Globus pallidus (tissue), 1 donor: ENCODE measurements around the gene IDH2.
"Not testable (repeated sequence)": the region's sequence is repeated elsewhere in the genome, so short reads cannot be mapped to it uniquely, and the experiment has no call there.

ENCODE experiments used
- DNase-seq: peaks from one replicate; pipeline ENCODE4 v3.0.0-alpha.2; 2015; ENCODE audit warnings: low spot score

IDH2 gene

DNA sequence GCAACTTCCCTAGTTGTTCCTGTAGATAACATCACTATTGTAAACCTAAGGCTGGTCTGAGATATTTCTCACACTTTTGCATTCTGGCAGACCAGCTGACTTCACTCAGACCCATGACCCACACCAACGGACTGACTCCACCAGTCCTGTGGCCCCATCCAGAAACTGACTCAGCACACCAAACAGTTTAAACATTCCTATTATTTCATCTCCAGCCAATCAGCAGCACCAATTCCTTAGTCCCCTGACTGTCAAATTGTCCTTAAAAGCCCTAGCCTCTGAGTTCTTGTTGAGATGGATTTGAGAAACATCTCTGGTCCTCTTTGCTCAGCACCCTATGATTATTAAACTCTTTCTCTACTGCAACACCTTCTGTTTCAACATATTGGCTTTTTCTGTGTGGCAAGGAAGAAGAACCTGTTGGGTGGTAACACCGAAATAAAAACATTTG lies 12.2 kb upstream of the IDH2 start:
- DNase-seq = no peak

DNA sequence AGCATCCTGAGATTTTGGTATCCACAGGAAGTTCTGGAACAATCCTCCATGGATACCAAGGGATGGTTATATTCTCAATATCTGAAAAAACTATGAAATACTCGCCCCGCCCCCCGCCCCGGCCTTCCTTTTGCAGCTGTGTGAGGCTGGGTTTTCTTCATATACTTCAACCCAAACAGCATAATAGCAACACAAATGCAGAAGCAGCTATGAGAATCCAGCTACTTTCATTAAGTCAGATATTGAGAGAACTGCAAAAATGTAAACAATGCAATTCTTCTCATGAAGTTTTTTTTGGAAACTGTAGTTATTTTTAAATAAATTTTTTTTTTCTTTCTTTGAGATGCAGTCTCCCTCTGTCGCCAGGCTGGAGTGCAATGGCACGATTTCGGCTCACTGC lies 10.9 kb upstream of the IDH2 start:
- DNase-seq = no peak

DNA sequence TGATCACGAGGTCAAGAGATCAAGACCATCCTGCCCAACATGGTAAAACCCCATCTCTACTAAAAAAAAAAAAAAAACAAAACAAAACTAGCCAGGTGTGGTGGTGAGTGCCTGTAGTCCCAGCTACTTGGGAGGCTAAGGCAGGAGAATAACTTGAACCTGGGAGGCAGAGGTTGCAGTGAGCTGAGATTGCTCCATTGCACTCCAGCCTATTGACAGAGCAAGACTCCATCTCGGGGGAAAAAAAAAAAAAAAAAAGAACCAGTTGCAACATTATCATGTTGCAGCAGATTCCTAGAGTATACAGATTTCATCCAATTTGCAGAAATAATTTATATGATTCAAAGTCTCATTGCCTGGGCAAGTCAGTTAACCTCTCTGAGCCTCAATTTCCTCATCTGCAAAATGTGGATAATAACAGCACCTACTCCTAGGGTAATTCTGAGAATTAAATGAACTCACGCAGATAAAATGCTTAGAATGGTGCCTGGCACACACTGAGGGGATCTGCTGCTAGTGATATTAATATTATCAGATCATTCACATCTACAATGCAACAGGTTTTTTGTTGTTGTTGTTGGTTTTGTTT lies 7.0 kb upstream of the IDH2 start:
- DNase-seq = not testable (repeated sequence)

DNA sequence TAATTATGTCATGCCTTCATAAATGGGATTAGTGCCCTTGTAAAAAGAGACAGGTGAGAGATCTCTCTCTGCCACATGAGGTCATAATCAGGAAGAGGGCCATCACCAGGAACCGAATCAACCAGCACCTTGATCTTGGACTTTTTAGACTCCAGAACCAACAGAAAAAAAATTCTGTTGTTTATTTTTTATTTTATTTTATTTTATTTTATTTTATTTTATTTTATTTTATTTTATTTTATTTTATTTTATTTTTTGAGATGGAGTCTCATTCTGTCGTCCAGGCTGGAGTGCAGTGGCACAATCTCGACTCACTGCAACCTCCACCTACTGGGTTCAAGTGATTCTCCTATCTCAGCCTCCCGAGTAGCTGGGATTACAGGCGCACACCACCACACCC lies 5.8 kb upstream of the IDH2 start:
- not testable (repeated sequence) for DNase-seq

DNA sequence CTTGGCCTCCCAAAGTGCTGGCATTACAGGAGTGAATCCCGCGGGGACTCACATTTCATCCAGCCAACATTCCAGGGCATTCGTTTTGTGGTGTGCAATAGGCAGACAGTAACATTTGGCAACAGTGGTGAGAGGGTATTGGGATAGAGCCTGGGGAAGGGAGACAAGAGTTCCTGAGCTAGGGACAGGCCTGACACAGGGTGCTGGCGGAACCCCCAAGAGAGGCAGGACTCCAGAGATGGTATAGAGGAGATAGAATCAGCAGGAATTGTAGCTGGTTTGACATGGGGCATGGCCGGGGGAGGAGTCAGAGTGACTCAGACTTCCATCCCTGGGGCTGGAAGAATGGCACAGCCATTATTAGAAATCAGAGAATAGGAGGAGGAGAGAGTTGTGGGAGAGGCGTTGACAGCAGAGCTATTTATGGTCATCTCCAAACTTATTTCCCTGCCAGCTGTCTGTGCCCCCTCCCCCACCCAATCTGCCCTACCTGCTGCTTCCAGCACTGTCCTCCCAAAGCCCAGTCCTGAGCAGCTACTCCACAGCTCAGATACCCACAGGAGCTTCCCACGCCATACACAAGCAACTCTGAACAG lies 4.4 kb upstream of the IDH2 start:
- no peak for DNase-seq

DNA sequence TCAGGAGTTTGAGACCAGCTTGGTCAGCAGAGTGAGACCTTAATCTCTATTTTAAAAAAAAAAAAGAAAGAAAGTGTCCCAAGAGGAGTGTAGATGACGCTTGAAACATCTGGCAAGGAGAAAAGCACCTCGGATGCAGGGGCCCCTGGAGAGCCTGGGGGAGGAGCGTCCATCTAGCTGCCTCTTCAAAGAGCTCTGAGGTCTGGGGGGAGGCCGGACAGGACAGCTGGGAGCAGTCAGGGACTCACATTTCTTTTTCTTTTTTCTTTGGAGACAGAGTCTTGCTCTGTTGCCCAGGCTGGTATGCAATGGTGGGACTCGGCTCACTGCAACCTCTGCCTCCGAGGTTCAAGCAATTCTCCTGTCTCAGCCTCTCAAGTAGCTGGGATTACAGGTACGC lies 3.3 kb upstream of the IDH2 start:
- DNase-seq = no peak

DNA sequence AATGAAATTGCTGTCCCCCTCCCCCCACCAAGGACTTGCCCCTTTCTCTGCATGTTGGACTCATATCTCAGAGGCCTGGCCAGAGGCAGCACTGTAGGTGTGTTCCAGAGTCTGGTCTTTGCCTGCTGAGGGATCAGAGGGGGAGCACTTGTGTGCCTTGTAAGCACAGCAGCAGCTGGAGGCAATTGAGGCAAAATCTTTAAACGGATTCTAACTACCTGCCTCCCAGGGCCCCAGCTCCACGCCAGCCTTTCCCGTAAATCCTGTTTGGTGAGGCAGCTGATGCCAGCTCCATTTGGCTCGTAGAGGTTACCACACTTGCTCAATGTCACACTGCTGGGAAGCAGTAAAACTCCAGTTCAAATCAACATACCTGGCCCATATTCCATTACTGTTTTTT lies 2.3 kb upstream of the IDH2 start:
- no peak for DNase-seq

DNA sequence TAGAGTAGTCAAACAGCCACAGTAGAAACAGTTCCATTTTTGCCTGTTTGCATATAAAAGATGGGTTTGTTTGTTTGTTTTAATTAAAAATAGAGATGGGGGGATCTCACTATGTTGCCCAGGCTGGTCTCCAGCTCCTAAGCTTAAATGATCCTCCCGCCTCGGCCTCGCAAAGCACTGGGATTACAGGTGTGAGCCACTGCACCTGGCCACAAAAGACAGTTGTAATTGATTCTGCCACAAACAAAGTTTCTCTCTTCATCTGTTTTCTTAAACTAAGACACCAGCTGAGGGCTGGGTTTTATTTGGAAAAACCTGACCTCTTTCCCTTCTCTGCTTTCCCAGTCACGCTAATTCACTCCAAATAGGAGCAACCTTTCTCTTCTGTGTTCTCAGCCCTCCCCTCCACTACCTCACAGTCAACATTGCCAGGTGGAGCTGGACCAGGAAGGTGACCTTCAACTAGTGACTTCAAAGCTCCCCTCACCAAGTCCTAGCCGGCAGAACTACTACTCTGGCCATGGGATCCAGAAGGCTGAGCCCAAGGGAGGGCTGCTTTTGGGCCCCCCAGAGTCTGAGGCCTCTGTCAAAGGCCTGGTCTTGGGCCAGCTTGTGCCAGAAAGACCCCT lies 1.5 kb upstream of the IDH2 start:
- no peak for DNase-seq

DNA sequence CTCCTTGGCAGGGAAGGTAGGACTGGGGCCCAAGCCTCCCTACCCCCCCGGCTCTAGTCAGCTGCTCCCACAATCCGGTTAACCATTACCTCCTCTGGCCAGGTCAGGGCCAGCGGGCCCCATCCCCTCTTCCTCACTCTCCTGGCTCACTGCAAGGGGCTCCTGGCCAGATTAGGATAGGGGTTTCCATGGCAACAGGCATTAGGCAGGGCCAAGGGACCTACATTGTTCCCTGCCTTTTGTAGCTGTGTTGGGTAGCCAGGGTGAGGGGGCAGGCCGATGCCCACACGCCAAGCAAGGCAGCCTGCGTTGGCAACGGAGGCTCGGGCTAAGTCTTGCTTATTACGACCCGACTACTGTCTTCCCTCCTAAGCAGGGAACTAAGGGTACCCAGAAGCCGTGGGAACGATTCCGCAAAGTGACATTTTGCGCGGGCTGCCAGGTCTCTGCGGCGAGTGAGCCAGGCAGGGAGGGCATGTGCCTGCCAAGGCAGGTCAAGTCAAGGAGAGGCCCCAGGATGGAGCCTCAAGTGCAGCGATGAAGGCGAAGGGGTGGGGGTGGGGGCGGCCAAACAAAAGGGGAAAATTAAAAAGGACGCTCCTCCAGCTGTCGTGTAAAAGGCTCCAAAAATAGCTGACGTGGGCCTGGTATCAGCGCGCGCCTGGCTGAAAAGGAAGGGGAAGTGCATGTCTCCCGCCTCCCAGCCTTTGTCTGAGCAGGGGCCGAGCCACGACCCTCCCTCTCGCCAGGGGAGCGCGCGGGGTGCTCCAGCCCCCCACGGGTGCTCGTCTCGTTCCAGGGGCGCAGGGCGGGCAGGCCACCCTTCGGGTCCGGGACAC lies 919 bp downstream of the IDH2 start:
- peak; percentile 83 for DNase-seq

DNA sequence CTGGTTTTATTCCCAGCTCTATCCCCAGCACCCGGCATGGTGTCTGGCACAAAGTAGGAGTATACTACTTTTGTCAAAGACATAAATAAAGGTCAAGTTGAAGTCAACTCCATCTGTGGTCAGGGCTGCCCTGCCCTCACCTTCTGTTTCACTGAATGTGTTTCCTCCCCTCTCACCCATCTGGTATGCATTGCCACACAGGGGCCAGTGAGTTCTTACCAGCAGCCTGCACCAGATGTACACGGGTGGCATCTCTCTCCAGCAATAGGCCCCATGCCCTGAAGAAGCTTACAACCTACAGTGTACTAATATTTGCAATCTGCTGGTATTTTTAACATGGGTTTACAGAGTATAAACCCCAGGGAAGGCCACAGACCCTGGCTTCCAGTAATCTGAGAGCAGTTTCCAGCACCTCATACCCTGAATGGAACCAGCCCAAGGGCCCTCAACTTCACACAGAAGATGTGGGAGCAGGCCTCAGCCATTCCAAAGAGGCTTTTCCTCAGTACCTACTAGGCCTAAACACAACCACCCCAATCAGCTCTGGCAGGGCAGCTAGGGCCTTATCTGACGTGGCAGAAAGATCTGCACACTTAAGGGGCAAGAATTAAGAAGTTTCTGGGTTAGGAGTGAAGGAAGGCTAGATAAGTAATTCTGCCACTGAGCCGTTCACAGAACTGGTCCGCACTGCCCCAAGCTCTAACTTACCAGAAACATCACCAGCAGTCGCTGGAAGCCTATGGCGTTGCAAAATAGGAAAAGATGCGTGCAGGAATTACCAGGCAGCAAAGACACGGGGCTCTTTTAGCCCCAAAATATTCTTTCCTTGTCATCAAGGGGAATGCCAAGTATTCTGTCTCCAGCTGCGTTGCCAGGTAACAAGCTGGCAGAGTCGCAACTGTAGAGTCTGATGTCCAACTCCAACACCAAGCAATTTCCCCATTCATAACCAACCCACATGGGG lies 2.1 kb downstream of the IDH2 start:
- DNase-seq = peak; percentile 75

DNA sequence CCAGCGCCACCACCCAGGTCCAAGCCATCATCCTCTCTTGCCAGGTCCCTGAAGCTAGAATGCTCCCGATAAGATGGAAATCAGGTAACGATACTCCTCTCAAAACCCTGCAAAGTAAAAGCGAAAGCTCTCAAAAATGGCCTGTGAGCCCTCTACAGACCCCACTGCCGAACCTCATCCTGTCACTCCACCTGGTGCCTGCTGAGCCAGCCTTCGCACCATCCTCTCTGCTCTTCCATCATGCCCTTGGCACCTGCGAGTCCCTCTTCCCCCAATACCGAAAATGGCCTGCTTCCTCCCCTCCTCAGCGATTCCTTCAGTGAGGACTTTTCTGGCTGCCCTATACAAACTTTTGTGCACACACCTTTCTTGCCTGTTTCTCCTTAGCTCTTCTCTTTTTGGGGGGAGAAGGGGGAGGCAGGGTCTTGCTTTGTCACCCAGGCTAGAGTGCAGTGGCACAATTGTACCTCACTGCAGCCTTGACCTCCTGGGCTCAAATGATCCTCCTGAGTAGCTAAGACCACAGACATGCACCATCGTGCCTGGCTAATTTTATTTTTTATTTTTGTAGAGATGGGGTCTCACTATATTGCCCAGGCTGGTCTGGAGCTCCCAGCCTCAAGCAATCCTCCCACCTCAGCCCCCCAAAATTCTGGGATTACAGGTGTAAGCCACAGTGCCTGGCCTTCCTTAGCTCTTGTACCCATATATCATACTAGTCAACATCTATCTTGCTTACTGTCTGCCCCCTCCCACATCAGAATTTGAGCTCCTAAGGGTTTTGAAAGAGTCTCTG lies 3.0 kb downstream of the IDH2 start:
- DNase-seq = no peak

DNA sequence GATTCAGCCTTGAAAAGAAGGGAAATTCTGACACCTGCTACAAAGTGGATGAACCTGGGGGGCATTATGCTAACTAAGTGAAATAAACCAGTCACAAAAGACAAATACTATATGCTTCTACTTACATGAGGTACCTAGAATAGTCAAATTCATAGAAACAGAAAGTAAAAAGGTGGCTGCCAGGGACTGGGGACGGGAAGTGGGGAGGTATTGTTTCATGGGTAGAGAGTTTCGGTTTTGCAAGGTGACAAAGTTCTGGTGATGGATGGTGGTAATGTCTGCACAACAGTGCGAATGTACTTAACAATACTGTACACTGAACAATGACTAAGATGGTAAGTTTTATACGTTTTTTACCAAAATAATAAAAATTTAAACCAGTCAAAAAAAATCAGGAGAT lies 4.8 kb downstream of the IDH2 start:
- no peak for DNase-seq

DNA sequence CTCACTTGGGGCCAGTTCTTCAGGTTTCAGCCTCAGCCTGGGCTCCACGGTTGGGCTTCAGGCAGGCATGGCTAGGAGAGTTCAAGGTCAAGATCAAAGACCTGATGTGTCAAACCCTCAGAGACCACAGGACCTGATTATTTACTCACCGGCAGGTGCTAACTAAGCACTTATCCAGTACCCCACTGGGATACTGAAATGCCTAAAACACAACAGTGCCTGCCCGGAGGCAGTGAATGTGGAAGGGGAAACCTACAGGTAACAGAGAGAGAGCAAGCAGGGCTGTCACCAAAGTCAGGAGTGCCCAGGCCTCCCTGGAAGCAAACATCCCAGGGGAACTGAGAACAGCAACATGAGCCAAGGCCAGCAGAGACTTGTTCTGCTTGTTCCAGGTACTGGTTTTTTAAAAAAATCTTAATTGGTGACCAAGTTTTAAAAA lies 6.7 kb downstream of the IDH2 start:
- DNase-seq = no peak

DNA sequence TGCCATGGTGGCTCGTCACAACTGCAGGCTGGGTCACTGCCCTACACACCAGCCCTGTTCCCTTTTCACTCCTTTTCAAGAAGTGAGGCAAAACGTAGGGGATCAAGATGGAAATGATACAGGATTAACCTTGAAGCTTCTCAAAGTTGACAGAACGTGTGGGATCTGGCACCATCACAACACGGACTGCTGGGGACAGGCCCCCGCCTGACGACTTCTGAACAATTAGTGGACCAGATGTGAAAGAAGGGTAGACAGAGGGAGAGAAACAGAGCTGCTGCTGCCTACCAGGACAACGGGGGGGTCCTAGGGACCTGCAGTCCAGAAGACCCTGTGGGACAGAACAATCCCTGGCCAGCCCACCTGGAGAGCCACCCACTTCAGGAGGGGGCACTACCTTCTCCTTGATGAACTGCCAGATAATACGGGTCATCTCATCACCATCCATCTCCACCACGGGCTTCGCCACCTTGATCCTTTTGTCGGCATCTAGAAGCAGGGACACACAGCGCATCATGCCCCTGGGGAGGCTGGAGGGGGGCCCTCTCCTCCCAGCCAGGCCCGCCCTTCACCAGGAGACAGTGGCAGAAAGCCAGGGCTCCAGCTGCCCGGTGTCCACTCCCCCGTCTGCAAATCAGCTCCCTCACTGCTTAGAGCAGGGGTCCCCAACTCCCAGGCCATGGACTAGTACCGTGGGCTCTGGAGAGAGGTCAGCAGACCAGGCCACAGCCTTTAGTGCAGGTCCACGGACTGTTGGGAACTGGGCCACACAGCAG lies 10.9 kb downstream of the IDH2 start:
- DNase-seq = no peak

DNA sequence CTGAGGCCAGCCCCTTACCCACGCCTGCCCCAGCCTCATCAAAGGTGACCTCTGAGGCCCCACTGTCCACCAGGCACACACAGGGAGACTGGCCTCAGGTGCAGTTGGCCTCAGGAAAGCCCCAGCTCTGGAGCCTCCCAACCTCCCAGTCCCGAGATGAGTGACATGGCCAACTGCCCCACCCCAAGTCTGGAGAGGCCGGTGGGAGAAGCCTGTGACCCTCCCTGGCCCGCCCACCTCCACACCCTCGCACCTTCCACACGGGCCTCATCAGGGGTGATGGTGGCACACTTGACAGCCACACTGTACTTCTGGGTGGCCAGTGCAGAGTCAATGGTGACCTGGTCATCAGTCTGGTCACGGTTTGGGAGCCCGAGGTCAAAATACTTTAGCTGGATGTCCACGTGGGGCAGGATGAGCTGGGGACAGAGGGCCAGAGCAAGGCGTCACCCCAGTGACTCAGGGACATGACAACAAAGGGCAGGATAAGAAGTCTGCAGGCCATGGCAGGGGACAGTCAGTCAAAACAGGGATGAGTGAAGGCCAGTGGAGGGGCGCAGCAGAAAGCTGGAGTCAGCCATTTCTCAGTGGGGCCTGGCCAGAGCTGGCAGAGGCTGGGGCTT lies 11.9 kb downstream of the IDH2 start:
- no peak for DNase-seq

DNA sequence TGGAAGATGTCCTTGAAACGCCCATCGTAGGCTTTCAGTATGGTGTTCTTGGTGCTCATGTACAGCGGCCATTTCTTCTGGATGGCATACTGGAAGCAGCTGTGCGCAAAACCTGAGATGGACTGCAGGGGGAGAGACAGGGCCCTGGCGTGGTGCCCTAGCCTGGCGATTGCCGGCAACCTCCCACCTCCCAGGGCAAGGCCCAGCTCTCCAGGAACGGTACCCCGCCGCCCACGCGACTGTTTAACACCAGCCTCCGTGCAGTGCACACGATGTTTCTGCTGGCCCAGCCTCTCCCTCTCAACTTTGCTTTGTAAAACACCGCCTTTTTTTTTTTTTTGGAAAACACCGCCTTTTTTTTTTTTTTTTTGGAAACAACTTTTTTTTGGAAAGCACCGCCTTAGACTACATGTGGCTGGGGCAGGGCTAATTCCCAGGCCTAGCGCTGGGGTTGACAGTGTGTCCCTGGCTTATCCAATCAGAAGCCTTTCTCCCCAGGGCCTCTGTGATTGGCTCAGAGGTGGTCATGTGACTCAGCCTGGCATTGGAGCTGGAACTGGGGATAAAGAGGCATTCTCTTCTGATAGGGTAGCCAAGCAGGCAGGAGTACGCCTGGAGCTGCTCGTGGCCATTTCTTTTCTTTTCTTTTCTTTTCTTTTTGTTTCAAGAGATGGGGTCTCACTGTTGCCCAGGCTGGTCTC lies 14.7 kb downstream of the IDH2 start:
- no peak for DNase-seq

DNA sequence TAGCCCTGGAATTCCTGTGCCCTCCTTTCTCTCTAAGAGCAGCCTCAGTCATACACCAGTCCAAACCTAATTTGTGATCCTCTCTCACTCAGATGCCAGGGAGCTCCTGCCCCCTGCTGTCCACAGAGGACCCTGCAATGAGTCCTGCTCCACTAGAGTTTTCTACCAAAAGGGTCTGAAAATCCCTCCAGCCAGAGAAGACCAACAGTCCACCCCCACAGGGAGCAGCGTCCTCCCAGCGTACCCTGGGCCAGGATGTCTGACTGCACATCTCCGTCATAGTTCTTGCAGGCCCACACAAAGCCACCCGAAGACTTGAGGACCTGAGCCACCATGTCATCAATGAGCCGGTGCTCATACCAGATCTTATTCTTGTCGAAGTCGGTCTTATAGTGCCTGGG lies 15.4 kb downstream of the IDH2 start:
- no peak for DNase-seq

DNA sequence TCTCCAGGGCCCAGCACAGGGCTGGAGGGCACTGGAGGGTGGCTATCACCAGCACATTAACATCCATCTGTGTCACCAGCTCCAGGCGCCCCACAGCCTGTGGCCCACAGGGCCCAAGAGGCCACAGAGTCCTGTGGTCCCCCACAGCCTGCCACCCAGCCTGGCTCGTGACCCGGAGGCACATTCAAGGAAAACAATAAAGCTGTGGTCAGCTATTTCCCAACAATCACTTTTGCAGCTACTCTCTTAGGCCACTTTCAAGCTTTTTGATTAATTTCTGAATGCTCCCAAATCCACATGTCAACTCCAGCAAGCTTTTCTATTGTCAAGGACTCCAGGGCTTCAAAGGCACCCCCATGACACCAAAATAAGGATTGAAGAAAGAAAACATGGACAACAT lies 16.7 kb downstream of the IDH2 start:
- DNase-seq = no peak

DNA sequence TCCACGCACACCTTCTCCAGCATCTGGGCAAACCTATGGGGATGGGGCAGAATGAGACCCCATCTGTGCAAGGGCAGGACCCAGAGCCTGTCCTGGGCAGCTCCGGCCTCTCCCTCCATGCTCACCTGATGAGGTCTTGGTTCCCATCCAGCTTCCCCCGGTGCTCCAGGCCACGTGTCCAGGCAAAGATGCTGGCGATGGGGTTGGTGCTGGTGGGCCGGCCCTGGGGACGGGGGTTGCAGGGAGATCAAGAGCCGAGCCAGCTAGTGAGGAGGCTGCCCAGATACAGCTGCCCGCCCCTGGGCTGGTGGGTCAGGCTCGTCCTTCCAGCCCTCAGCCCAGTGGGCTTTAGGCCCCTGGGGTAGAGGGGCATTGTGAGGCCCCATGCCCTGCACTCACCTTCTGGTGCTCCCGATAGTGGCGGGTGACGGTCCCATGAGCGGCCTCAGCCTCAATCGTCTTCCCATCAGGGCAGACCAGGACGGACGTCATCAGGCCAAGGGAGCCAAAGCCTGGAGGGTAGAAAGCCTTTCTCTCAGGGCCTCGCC lies 17.3 kb downstream of the IDH2 start:
- DNase-seq = no peak
